DOHH2 (cell line): ENCODE data around the gene CDK3.

Experiments
- EZH2phosphoT487 ChIP-seq: fragments of 200-600 bp; sonication (generic); IDR thresholded peaks from 2 replicates; pipeline ENCODE4 v1.6.1; 2017; ENCODE audit warnings: borderline replicate concordance, mild to moderate bottlenecking, antibody characterized with exemption, low read length, moderate library complexity, mixed read lengths
- TF ChIP-seq, protein P1 (sequence below): fragments of 200-600 bp; sonication (generic); IDR thresholded peaks from one replicate; pipeline ENCODE4 v1.5.1; 2014; ENCODE audit warnings: antibody characterized with exemption, mild to moderate bottlenecking, low read depth, low read length; ENCODE audit not compliant: poor library complexity, severe bottlenecking

DNA sequence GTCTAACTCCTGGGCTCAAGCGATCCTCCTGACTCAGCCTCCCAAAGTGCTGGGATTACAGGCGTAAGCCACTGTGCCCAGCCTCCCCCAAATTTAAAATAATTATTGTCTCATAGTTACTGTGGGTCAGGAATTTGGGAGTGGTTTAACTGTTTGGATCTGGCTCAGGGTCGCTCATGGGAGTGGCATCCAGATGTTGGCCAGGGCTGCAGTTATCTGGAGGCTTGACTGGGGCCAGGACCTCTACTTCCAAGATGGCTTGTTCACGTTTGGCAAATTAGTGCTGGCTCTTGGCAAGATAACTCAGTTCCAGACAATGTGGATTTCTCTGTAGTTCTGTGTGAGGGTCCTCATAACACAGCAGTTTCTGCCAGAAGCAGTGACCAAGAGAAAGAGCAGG, 13.6 kb upstream of the CDK3 start:
- TF ChIP-seq, protein P1, sequence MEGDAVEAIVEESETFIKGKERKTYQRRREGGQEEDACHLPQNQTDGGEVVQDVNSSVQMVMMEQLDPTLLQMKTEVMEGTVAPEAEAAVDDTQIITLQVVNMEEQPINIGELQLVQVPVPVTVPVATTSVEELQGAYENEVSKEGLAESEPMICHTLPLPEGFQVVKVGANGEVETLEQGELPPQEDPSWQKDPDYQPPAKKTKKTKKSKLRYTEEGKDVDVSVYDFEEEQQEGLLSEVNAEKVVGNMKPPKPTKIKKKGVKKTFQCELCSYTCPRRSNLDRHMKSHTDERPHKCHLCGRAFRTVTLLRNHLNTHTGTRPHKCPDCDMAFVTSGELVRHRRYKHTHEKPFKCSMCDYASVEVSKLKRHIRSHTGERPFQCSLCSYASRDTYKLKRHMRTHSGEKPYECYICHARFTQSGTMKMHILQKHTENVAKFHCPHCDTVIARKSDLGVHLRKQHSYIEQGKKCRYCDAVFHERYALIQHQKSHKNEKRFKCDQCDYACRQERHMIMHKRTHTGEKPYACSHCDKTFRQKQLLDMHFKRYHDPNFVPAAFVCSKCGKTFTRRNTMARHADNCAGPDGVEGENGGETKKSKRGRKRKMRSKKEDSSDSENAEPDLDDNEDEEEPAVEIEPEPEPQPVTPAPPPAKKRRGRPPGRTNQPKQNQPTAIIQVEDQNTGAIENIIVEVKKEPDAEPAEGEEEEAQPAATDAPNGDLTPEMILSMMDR = no peak
- TF ChIP-seq EZH2phosphoT487 = no peak
